SK-MEL-5 (cell line): Measurements from ENCODE around the gene NAA80. TPM values are rescaled to one million over a fixed set of nuclear protein-coding genes. Genes with fewer than 3 reads are reported as not detected.
"Not testable (repeated sequence)": the region's sequence is repeated elsewhere in the genome, so short reads cannot be mapped to it uniquely, and the experiment has no call there.

Source experiments
- DNase-seq: peaks from one replicate; pipeline ENCODE4 v3.0.0-alpha.2; 2016; ENCODE audit warnings: low read depth, low spot score
- in situ Hi-C: cut with HindIII; loops from 2 replicates; pipeline ENCODE4 v1.10.0; 2016; ENCODE audit warnings: low sequenced_read_pairs, high pct_unique_total_duplicates, low pct_unique_long_range_greater_than_20kb
- total RNA-seq: library from RNA; depleted of rRNA; stranded (reverse); fragments of >200 nt; shearing (Covaris generic); gene quantifications from 2 replicates; pipeline ENCODE4 v1.2.3, GENCODE V29; 2014

NAA80 gene
- total RNA-seq, 1 experiment from 2014 or later, result 4.6 TPM

DNA sequence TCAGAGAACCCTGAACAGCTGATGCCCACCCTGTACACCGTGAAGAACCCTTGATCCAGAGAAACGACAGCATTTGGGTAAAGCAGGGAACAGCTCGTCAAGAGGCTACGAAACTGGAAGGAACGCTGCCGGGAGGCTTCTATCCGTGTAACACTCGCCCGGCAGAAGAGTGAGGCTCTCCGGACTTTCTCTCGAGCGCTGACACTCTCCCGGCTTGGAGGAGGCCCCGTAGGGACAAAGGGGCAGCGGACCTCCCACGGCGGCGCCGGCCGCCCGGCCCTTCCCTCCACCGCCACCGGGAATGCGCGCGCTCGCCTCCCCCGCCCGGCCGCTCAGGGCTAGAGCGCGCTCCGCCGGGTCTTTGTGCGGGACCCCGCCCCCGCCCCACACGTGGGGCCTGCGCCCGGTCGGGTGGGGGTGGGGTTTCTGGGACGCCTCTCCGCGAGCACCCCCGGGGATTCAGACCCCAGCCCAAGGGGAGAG lies 21.7 kb upstream of the NAA80 start:
- in situ Hi-C loops, result no loop called here
- peak; percentile 73 for DNase-seq

DNA sequence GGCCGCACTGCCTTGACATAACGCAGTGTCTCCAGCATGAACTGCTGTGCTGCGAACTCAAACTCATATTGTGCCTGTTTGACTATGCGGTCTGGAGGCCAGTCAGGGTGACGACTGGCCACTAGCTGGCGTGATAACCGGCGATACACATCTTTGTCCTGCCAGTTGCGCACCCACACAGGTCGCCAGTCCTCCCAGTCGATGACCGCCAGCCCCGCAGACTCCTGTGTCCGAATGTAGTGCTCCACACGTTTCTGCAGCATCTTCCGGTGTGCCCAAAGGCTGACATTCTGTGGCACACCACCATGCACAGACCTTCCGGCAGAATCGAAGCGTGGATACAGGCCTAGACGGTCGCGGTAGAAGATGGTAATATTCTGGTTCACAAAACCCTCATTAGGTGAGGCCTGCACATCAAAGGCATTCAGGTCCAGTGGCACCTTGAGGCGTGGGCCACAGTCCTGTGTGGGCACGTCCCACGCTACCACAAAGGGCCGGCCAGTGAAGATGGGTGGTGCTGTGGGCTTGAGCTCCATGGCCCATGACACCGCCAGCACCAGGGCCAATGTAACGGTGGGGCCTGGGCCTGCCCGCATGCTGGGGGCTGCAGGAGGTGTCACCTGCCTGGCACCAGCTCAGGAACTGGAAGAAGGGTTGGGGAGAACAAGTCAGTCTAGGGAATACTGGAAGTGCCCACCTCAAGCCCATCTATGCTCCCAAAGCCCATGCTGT lies 20.9 kb upstream of the NAA80 start:
- in situ Hi-C loops, result no loop called here
- DNase-seq, result no peak

DNA sequence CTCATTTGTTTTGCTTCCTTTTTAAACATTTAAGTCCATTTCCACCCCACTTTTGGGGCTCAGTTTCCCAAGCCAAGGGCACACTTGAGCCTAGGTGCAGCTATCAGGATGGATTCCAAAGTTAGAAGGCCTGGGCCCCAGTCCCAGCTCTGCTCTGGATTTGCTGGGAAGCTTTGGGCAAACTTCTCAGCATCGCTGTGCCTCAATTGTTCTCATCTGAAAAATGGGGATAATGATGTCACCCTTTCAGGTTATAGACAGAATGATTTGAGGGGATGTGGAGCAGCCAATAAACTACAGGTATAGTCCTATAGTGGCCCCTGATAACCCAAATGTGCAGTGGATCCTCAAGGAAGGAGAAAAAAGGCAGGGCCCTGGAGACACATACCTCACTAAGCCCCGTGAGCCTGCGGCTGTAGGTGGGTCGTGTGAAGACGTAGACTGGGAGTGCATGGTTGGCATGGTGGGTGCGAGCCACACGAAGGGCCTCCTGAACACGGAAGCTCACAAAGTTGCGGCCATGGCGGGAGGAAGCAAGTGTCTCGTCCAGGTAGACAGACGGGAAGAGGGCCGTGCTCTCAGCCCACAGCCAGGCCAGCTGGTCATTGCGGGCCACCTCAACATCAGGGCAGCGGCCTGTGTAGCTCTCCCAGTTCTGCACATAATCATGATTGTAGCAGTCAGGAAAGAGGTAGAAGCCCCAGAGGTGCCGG lies 20.1 kb upstream of the NAA80 start:
- no peak for DNase-seq
- in situ Hi-C loops, result no loop called here

DNA sequence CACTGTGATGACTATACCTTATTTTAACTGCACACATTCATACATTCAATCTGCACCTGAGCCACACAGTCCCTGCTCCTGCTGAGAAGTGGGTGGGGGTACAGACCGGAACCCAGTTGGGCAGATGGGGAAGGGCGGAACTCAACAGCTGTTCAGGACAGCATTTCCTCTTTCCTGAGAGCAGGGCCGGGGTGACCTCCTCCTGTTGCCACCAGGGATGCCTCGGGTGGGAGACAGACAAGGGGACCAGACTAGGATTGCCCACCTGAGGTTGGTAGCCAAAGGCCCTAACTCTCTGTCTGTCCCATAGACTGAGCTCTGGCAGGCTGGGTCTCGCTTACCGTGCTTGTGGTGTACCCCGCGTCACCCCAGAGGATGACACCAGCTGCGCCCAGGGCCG lies 19.4 kb upstream of the NAA80 start:
- no peak for DNase-seq
- in situ Hi-C loops, result no loop called here

DNA sequence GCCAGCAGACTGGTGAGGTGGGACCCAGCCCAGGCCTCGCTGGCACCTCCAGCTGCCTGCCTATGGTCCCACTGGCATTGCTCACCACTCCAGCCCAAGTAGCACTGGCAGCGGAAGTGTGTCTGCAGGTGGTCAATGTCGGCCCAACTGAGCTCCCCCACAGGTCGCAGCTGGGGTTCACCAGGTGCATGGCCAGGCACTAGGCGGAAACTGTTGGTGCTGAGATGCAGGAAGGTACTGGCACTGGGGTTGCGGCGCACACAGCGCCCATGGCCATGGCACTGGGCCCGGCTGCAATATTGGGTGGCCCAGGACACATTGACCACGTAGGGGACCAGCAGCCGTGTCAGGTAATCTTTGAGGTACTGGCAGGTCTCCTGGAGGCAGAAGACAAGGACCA lies 19.0 kb upstream of the NAA80 start:
- no peak for DNase-seq
- in situ Hi-C loops, result no loop called here

DNA sequence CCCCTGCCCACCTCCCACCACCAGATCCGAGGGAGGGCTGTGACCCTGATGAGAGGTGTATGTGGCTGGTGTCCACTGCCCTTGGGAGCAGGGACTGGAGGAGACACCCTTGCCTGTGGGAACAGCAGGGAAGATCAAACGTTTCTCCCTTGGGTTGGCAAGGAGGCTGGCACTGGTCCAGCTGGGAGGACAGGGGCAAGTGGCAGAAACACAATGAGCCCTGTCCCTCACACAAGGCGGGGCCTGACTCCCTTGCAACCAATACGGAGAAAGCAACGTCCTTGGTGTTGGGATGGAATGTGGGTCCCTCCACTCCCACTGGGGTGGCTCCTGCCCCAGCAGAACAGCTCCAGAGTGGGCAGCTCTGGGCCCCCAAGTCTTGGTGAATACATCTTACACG lies 18.1 kb upstream of the NAA80 start:
- no peak for DNase-seq
- in situ Hi-C loops, result no loop called here

DNA sequence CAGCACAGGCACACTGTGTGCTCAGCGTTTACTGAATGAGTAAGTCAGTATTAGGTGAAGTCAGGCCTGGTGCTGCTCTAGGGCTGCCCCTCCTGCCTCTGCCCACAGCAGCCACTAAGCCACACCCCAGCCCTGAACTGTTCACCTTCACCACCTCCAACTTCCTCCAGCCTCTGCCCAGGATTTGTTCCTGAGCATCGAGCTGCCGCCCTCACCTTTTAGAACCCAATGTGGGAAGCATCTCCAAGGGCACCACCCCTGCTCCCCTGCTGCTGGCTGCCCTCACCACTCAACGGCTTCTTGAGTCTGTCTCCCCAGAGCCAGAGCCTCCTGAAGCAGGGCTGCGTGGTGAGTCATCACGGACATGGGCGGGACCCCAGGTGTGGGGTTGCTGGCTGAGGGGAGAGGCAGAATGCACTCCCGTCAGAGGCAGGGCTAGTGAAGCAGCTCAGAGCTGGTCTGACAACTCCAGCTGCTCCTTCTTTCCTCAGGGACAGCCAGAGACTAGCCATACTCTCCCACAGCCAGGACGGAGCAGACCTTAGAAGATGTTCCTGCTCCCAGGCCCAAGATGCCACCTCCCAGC lies 17.5 kb upstream of the NAA80 start:
- in situ Hi-C loops, result no loop called here
- no peak for DNase-seq

- in situ Hi-C loops, result no loop called here
These were observed 15.6 kb upstream of the NAA80 start for GRCh38 chr3:50314816-50315215.

GRCh38 chr3:50314342-50314741 lies 15.1 kb upstream of the NAA80 start:
- DNase-seq, result no peak
- in situ Hi-C loops, result no loop called here

More at GRCh38 chr3:50314816-50315215, 15.6 kb upstream of the NAA80 start:
- DNase-seq, result no peak

GRCh38 chr3:50312041-50312440 lies 12.8 kb upstream of the NAA80 start:
- in situ Hi-C loops, DNase-seq: not testable (repeated sequence)

DNA sequence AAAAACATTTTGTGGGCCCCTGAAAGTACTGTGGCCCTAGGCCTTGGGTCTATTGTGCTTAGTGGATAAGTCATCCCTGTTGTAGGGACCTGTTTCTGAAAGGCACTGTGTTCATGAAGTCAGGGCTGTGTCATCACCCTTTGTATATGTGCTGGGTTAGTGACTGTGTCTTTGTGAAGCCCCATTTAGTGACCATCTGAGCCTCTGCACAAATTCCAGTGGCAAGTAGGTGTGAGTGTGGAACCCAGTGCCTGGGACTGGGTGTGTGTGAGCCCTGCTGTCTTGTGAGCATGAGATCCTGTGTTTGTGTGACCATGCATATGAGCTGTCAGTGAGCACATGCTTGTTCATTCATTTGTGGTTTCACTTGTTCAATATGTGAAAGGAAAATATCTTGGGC lies 5.4 kb upstream of the NAA80 start:
- DNase-seq, result peak; percentile 21
- in situ Hi-C loops, result no loop called here

GRCh38 chr3:50303013-50303815 lies 4.0 kb upstream of the NAA80 start, which contains the start of gene HYAL1:
TSS of gene HYAL1 (minus strand) at chr3:50303574. CDS start at chr3:50302956, 618 bp downstream.
- peak; percentile 49 for DNase-seq
- in situ Hi-C loops, result no loop called here

DNA sequence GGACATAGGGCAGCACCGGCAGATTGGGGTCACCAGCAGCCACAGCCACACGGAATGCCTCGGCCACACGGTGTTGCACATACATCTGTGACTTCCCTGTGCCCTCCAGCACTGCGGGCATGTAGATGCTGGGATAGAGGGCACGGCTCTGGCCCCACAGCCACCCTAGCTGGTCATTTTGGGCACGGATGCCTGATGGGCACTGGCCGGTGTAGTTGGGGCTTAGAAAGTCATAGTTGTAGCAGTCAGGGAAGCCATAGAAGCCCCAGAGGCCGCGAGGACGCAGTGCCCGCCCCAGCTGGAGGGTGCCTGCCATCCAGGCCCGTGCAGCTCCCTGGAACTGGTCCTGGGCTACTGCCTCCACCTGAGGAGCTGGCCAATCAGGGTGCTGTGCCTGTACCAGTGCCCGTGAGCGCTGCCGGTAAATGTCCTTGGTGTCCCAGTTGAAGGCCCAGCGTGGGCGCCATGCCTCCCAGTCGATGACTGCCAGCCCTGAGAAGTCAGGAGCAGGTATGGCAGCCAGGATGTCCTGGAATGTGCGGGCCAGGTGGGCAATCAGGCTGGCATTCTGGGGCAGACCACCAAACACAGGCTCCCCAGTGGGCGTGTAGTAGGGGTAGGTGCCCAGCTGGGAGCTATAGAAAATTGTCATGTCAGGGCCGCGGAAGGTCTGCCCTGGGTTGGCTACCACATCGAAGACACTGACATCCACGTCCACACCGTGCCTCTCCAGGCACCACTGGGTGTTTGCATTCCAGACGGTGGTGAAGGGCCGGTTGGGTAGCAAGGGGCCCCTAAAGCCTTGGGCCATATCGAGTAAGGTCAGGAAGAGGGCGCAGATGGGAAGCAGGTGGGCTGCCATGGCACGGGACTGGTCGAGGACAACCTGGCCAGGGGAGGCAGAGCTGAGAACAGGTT lies 3.1 kb upstream of the NAA80 start:
- in situ Hi-C loops, result no loop called here
- DNase-seq, result no peak

- in situ Hi-C loops, result no loop called here
- no peak for DNase-seq
These were observed 1.6 kb upstream of the NAA80 start for GRCh38 chr3:50300681-50301254.

DNA sequence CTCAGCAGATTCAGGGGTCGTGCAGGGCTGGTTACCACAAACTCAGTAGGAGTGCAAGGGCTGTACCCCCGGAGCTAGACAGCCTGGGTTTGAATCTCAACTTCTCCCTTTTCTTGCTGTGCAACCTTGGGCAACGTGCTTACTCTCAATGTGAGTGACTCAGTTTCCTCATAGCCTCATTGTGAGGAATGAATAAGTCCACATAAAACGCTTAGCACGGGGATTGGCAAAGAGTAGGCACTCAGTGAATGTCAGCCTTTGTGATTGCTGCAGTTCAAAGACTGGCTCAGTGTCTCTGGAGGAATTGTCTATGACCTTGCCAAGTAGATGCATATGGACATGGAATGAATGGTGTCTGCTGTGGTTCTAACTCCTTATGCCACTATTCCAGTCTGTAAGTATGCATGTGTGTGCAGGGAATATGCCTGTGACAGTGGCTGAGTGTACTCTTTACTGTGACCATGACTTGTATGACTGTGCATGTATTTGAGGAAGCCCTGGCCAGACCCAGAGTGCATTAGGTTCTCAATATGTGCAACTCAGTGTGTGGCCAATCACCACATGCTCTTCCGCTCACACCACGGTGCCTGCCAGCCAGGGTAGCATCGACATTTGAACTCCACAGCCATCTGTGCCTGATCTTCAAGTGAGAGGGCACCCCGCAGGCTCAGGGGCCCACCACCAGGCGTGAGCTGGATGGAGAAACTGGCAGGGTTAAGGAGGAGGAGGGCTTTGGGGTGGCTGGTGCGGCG lies 900 bp upstream of the NAA80 start:
- in situ Hi-C loops, result no loop called here
- DNase-seq, result peak; percentile 71

GRCh38 chr3:50299638-50299928 lies 378 bp upstream of the NAA80 start:
- in situ Hi-C loops, result no loop called here
- DNase-seq, result no peak
